ENCODE measurements around the gene TOX3.

TOX3 gene

GRCh38 chr16:52569701-52570100 lies 22.8 kb upstream of the TOX3 start:
- no peak overlapping the region for H3K27ac ChIP-seq
- TF ChIP-seq POLR2AphosphoS5 (IDR thresholded peaks at IDR 0.05; ENCODE audit: borderline replicate concordance, low read depth, low read length) = no peak
- no peak for TF ChIP-seq EZH2 (IDR thresholded peaks at IDR 0.05)
- TF ChIP-seq FOXP2 (optimal IDR thresholded peaks at IDR 0.05; ENCODE audit: control extremely low read depth, extremely low read length, insufficient read depth) = no peak
- H3K4me3 ChIP-seq = no peak overlapping the region
- H3K9me3 ChIP-seq (ENCODE audit: low read depth, low read length) = no peaks in the 10 kb centered on the region
- no peak overlapping the region for H3K9ac ChIP-seq (ENCODE audit: insufficient read length)
- no peaks in the 10 kb centered on the region for H3K36me3 ChIP-seq (ENCODE audit: insufficient read depth, low read length)
- no peak for DNase-seq (ENCODE audit: low read depth, low spot score)

GRCh38 chr16:52568983-52569690 lies 22.2 kb upstream of the TOX3 start:
- H3K9me3 ChIP-seq (ENCODE audit: low read depth, low read length) = no peaks in the 10 kb centered on the region
- TF ChIP-seq EZH2 (IDR thresholded peaks at IDR 0.05) = no peak
- no peak for TF ChIP-seq FOXP2 (optimal IDR thresholded peaks at IDR 0.05; ENCODE audit: control extremely low read depth, extremely low read length, insufficient read depth)
- no peak for TF ChIP-seq POLR2AphosphoS5 (IDR thresholded peaks at IDR 0.05; ENCODE audit: borderline replicate concordance, low read depth, low read length)
- H3K27ac ChIP-seq = no peak overlapping the region
- H3K9ac ChIP-seq (ENCODE audit: insufficient read length) = no peak overlapping the region
- no peaks in the 10 kb centered on the region for H3K36me3 ChIP-seq (ENCODE audit: insufficient read depth, low read length)
- H3K4me3 ChIP-seq = no peak overlapping the region
- no peak for DNase-seq (ENCODE audit: low read depth, low spot score)

GRCh38 chr16:52568495-52568894 lies 21.6 kb upstream of the TOX3 start:
- no peak for DNase-seq (ENCODE audit: low read depth, low spot score)
- TF ChIP-seq EZH2 (IDR thresholded peaks at IDR 0.05) (no peak), FOXP2 (optimal IDR thresholded peaks at IDR 0.05; ENCODE audit: control extremely low read depth, extremely low read length, insufficient read depth) (no peak), POLR2AphosphoS5 (IDR thresholded peaks at IDR 0.05; ENCODE audit: borderline replicate concordance, low read depth, low read length) (no peak)
- no peak overlapping the region for H3K4me3 ChIP-seq

GRCh38 chr16:52567193-52567592 lies 20.2 kb upstream of the TOX3 start:
- Histone ChIP-seq H3K9ac (ENCODE audit: insufficient read length) (no peak overlapping the region), H3K9me3 (ENCODE audit: low read depth, low read length) (no peaks in the 10 kb centered on the region), H3K27ac (no peak overlapping the region), H3K36me3 (ENCODE audit: insufficient read depth, low read length) (no peaks in the 10 kb centered on the region), H3K4me3 (no peak overlapping the region)
- DNase-seq (ENCODE audit: low read depth, low spot score) = no peak
- TF ChIP-seq EZH2 (IDR thresholded peaks at IDR 0.05) = no peak
- no peak for TF ChIP-seq POLR2AphosphoS5 (IDR thresholded peaks at IDR 0.05; ENCODE audit: borderline replicate concordance, low read depth, low read length)
- TF ChIP-seq FOXP2 (optimal IDR thresholded peaks at IDR 0.05; ENCODE audit: control extremely low read depth, extremely low read length, insufficient read depth) = no peak

More at GRCh38 chr16:52568495-52568894, 21.6 kb upstream of the TOX3 start:
- H3K36me3 ChIP-seq (ENCODE audit: insufficient read depth, low read length) = no peaks in the 10 kb centered on the region
- no peak overlapping the region for H3K27ac ChIP-seq
- H3K9ac ChIP-seq (ENCODE audit: insufficient read length) = no peak overlapping the region
- H3K9me3 ChIP-seq (ENCODE audit: low read depth, low read length) = no peaks in the 10 kb centered on the region

GRCh38 chr16:52563767-52564611 lies 17.0 kb upstream of the TOX3 start:
- no peak overlapping the region for H3K9ac ChIP-seq (ENCODE audit: insufficient read length)
- H3K36me3 ChIP-seq (ENCODE audit: insufficient read depth, low read length) = no peaks in the 10 kb centered on the region
- H3K9me3 ChIP-seq (ENCODE audit: low read depth, low read length) = no peaks in the 10 kb centered on the region
- no peak overlapping the region for H3K27ac ChIP-seq
- TF ChIP-seq POLR2AphosphoS5 (IDR thresholded peaks at IDR 0.05; ENCODE audit: borderline replicate concordance, low read depth, low read length) (no peak), EZH2 (IDR thresholded peaks at IDR 0.05) (no peak)
- DNase-seq (ENCODE audit: low read depth, low spot score) = no peak
- H3K4me3 ChIP-seq = no peak overlapping the region

GRCh38 chr16:52562770-52563169 lies 15.8 kb upstream of the TOX3 start:
- no peaks in the 10 kb centered on the region for H3K36me3 ChIP-seq (ENCODE audit: insufficient read depth, low read length)
- no peak for DNase-seq (ENCODE audit: low read depth, low spot score)
- no peaks in the 10 kb centered on the region for H3K9me3 ChIP-seq (ENCODE audit: low read depth, low read length)
- no peak for TF ChIP-seq FOXP2 (optimal IDR thresholded peaks at IDR 0.05; ENCODE audit: control extremely low read depth, extremely low read length, insufficient read depth)
- TF ChIP-seq POLR2AphosphoS5 (IDR thresholded peaks at IDR 0.05; ENCODE audit: borderline replicate concordance, low read depth, low read length) = no peak
- no peak overlapping the region for H3K27ac ChIP-seq
- no peak overlapping the region for H3K9ac ChIP-seq (ENCODE audit: insufficient read length)
- H3K4me3 ChIP-seq = no peak overlapping the region

- no peak for TF ChIP-seq EZH2 (IDR thresholded peaks at IDR 0.05)
- TF ChIP-seq FOXP2 (optimal IDR thresholded peaks at IDR 0.05; ENCODE audit: control extremely low read depth, extremely low read length, insufficient read depth) = no peak
- no peak for TF ChIP-seq POLR2AphosphoS5 (IDR thresholded peaks at IDR 0.05; ENCODE audit: borderline replicate concordance, low read depth, low read length)
Observed at GRCh38 chr16:52561910-52562741, 15.2 kb upstream of the TOX3 start.

GRCh38 chr16:52558448-52558847 lies 11.5 kb upstream of the TOX3 start:
- H3K36me3 ChIP-seq (ENCODE audit: insufficient read depth, low read length) = no peaks in the 10 kb centered on the region
- H3K9ac ChIP-seq (ENCODE audit: insufficient read length) = no peak overlapping the region
- DNase-seq (ENCODE audit: low read depth, low spot score) = no peak
- no peak for TF ChIP-seq FOXP2 (optimal IDR thresholded peaks at IDR 0.05; ENCODE audit: control extremely low read depth, extremely low read length, insufficient read depth)
- no peak for TF ChIP-seq POLR2AphosphoS5 (IDR thresholded peaks at IDR 0.05; ENCODE audit: borderline replicate concordance, low read depth, low read length)
- TF ChIP-seq EZH2 (IDR thresholded peaks at IDR 0.05) = no peak
- H3K27ac ChIP-seq = no peak overlapping the region
- no peak overlapping the region for H3K4me3 ChIP-seq
- no peaks in the 10 kb centered on the region for H3K9me3 ChIP-seq (ENCODE audit: low read depth, low read length)

More at GRCh38 chr16:52561910-52562741, 15.2 kb upstream of the TOX3 start:
- no peak overlapping the region for H3K9ac ChIP-seq (ENCODE audit: insufficient read length)
- no peak for DNase-seq (ENCODE audit: low read depth, low spot score)
- H3K9me3 ChIP-seq (ENCODE audit: low read depth, low read length) = no peaks in the 10 kb centered on the region
- H3K36me3 ChIP-seq (ENCODE audit: insufficient read depth, low read length) = no peaks in the 10 kb centered on the region
- no peak overlapping the region for H3K4me3 ChIP-seq
- H3K27ac ChIP-seq = no peak overlapping the region

All from SK-N-MC (cell line).